ENCODE measurements around the gene UPF3A.
A peak's percentile ranks its signal among the peaks of the same experiment; 100 is the strongest.

UPF3A gene

GRCh38 chr13:114313061-114313860, 31.9 kb downstream of the UPF3A start:
- TF ChIP-seq RAD21 (IDR thresholded peaks at IDR 0.05; ENCODE audit: low read depth), result no peak
- TF ChIP-seq, protein P1, sequence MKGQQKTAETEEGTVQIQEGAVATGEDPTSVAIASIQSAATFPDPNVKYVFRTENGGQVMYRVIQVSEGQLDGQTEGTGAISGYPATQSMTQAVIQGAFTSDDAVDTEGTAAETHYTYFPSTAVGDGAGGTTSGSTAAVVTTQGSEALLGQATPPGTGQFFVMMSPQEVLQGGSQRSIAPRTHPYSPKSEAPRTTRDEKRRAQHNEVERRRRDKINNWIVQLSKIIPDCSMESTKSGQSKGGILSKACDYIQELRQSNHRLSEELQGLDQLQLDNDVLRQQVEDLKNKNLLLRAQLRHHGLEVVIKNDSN (IDR thresholded peaks at IDR 0.05), result no peak
- no peak for TF ChIP-seq EGR1 (IDR thresholded peaks at IDR 0.05)
- no peak for TF ChIP-seq CREB1 (IDR thresholded peaks at IDR 0.05; ENCODE audit: low read depth)
- TF ChIP-seq FOXM1 (IDR thresholded peaks at IDR 0.05; ENCODE audit: borderline replicate concordance, low read depth), result no peak
- no peak for TF ChIP-seq YY1 (IDR thresholded peaks at IDR 0.05; ENCODE audit: low read depth)
- TF ChIP-seq EP300 (IDR thresholded peaks at IDR 0.05; ENCODE audit: borderline replicate concordance), result no peak
- TF ChIP-seq TEAD4 (IDR thresholded peaks at IDR 0.05), result no peak
- TF ChIP-seq TCF12 (IDR thresholded peaks at IDR 0.05; ENCODE audit: low read depth), result no peak
- TF ChIP-seq TAF1 (IDR thresholded peaks at IDR 0.05; ENCODE audit: low read depth), result no peak
- TF ChIP-seq, protein P2, sequence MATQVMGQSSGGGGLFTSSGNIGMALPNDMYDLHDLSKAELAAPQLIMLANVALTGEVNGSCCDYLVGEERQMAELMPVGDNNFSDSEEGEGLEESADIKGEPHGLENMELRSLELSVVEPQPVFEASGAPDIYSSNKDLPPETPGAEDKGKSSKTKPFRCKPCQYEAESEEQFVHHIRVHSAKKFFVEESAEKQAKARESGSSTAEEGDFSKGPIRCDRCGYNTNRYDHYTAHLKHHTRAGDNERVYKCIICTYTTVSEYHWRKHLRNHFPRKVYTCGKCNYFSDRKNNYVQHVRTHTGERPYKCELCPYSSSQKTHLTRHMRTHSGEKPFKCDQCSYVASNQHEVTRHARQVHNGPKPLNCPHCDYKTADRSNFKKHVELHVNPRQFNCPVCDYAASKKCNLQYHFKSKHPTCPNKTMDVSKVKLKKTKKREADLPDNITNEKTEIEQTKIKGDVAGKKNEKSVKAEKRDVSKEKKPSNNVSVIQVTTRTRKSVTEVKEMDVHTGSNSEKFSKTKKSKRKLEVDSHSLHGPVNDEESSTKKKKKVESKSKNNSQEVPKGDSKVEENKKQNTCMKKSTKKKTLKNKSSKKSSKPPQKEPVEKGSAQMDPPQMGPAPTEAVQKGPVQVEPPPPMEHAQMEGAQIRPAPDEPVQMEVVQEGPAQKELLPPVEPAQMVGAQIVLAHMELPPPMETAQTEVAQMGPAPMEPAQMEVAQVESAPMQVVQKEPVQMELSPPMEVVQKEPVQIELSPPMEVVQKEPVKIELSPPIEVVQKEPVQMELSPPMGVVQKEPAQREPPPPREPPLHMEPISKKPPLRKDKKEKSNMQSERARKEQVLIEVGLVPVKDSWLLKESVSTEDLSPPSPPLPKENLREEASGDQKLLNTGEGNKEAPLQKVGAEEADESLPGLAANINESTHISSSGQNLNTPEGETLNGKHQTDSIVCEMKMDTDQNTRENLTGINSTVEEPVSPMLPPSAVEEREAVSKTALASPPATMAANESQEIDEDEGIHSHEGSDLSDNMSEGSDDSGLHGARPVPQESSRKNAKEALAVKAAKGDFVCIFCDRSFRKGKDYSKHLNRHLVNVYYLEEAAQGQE (IDR thresholded peaks at IDR 0.05; ENCODE audit: low read depth), result no peak
- no peak for TF ChIP-seq MAX (IDR thresholded peaks at IDR 0.05)
- TF ChIP-seq CEBPB (IDR thresholded peaks at IDR 0.05), result no peak
- no peak for TF ChIP-seq NFIC (IDR thresholded peaks at IDR 0.05)

DNA sequence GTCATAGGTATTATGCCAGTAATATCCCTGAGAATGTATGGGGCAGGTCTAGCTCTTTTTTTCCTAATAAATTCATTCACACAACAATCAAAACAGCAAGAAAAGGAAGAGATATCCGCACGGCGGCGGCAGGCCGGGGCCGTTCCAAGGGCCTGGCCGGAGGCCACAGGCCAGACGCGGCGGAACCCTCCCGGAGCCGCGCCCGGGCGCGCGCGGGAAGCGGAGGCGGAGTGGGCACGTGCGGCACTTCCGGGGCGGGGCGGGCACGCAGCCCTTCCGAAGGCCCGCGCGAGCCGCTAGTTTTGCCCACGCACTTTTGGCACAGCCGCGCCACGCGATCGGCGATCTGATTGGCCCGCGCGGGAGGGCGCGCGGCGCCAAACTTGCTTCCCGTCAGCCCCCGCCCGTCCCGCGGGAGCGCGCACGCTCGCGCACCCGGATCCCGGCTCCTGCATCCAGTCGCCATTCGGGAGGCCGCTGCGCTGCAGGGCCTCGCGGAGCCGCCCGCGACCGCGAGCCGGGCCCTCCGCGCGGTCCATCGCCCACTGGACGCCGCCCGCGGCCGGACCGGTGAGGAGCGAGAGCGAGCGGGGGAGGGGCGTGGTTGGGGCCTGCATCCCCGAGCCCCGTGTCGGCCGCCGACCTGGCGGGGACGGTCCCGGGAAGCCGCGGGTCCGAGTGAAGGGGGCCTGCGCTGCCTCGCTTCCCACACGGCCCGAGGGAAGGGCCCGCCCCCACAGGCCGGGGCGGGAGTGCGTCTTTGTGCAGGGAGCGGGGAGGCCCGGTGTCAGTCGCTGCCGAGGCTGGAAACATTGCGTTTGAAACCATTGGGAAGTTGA, 32.9 kb downstream of the UPF3A start, which contains the start of gene CHAMP1:
TSS of gene CHAMP1 (plus strand) at position 430 of the 839 bp plus-strand sequence. CDS start 9,340 bp downstream, outside the sequence.
- no peak for TF ChIP-seq CEBPB (IDR thresholded peaks at IDR 0.05)
- TF ChIP-seq YY1 (IDR thresholded peaks at IDR 0.05; ENCODE audit: low read depth), result peak; percentile 70; the same call in 1 of the 2 replicates
- TF ChIP-seq MAX (IDR thresholded peaks at IDR 0.05), result peak; percentile 78
- TF ChIP-seq CREB1 (IDR thresholded peaks at IDR 0.05; ENCODE audit: low read depth), result no peak
- TF ChIP-seq ZBTB7A (IDR thresholded peaks at IDR 0.05; ENCODE audit: low read depth), result no peak
- peak; percentile 98 for TF ChIP-seq EGR1 (IDR thresholded peaks at IDR 0.05)
- TF ChIP-seq TEAD4 (IDR thresholded peaks at IDR 0.05), result peak; percentile 62
- peak; percentile 86 for TF ChIP-seq NFIC (IDR thresholded peaks at IDR 0.05)
- TF ChIP-seq, protein P2 (IDR thresholded peaks at IDR 0.05; ENCODE audit: low read depth), result no peak
- TF ChIP-seq, protein P1 (IDR thresholded peaks at IDR 0.05), result peak; percentile 82
- peak; percentile 71; the same call in 1 of the 2 replicates for TF ChIP-seq TCF12 (IDR thresholded peaks at IDR 0.05; ENCODE audit: low read depth)
- peak; percentile 29; the same call in 1 of the 2 replicates for TF ChIP-seq FOXM1 (IDR thresholded peaks at IDR 0.05; ENCODE audit: borderline replicate concordance, low read depth)
- TF ChIP-seq EP300 (IDR thresholded peaks at IDR 0.05; ENCODE audit: borderline replicate concordance), result no peak
- TF ChIP-seq TAF1 (IDR thresholded peaks at IDR 0.05; ENCODE audit: low read depth), result peak; percentile 77; the same call in 1 of the 2 replicates
- no peak for TF ChIP-seq RAD21 (IDR thresholded peaks at IDR 0.05; ENCODE audit: low read depth)

DNA sequence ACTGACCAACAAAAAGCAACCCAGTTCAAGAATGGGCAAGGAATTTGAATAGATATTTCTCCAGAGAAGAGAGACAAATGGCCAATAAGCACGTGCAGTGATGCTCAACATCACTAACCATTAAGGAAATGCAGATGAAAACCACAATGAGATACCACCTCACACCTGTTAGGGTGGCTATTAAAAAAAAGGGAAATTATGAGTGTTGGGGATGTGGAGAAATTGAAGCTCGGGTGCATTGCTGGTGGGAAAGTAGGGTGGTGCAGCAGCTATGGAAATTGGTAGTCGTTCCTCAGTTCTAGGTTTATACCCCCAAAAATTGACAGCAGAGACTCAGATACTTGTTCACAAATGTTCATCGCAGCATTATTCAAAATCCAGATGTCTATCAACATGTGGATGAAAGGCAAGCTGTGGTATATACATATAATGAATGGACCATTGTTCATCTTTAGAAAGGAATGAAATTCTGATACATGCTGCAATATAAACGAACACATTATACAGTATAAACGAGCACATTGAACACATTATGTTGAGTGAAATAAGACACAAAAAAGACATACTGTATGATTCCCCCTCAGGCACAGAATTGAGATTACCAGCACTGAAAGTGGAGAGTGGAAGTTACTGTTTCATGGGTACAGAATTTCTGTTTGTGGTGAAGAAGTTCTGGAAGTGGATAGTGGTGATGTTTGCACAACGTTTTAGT, 33.8 kb downstream of the UPF3A start:
- TF ChIP-seq CREB1 (IDR thresholded peaks at IDR 0.05; ENCODE audit: low read depth) (no peak), RAD21 (IDR thresholded peaks at IDR 0.05; ENCODE audit: low read depth) (no peak), MAX (IDR thresholded peaks at IDR 0.05) (no peak), NFIC (IDR thresholded peaks at IDR 0.05) (no peak), EGR1 (IDR thresholded peaks at IDR 0.05) (no peak), EP300 (IDR thresholded peaks at IDR 0.05; ENCODE audit: borderline replicate concordance) (no peak), TEAD4 (IDR thresholded peaks at IDR 0.05) (no peak), ZBTB7A (IDR thresholded peaks at IDR 0.05; ENCODE audit: low read depth) (no peak), CEBPB (IDR thresholded peaks at IDR 0.05) (no peak), YY1 (IDR thresholded peaks at IDR 0.05; ENCODE audit: low read depth) (no peak), TAF1 (IDR thresholded peaks at IDR 0.05; ENCODE audit: low read depth) (no peak), FOXM1 (IDR thresholded peaks at IDR 0.05; ENCODE audit: borderline replicate concordance, low read depth) (no peak)
- TF ChIP-seq, protein P1 (IDR thresholded peaks at IDR 0.05), result no peak
- TF ChIP-seq, protein P2 (IDR thresholded peaks at IDR 0.05; ENCODE audit: low read depth), result no peak
